GM19455 (cell line): ENCODE data around the gene LCP1.

Experiments
- ATAC-seq: cut with Tn5 transposase; IDR thresholded peaks from one replicate; pipeline ENCODE4 v1.9.1; 2021; ENCODE audit not compliant: unreplicated experiment

Gene LCP1

GRCh38 chr13:46183018-46183946, 1.3 kb upstream of the LCP1 start:
- ATAC-seq, result no peak

- no peak for ATAC-seq
These were observed 507 bp upstream of the LCP1 start for GRCh38 chr13:46182491-46182877.

- ATAC-seq, result no peak
These were observed 569 bp downstream of the LCP1 start for GRCh38 chr13:46181377-46181839.

GRCh38 chr13:46179969-46180763, 1.8 kb downstream of the LCP1 start:
- no peak for ATAC-seq

- no peak for ATAC-seq
These were observed 2.5 kb downstream of the LCP1 start for GRCh38 chr13:46179491-46179908.

- no peak for ATAC-seq
These were observed 3.2 kb downstream of the LCP1 start for GRCh38 chr13:46178821-46179220.

- no peak for ATAC-seq
These were observed 3.8 kb downstream of the LCP1 start for GRCh38 chr13:46178143-46178542.

GRCh38 chr13:46176756-46177155, 5.2 kb downstream of the LCP1 start:
- no peak for ATAC-seq

- no peak for ATAC-seq
These were observed 8.3 kb downstream of the LCP1 start for GRCh38 chr13:46173656-46174055.

- ATAC-seq, result peak; percentile 28
These were observed 9.4 kb downstream of the LCP1 start for GRCh38 chr13:46172531-46172991.

GRCh38 chr13:46171739-46172138, 10.2 kb downstream of the LCP1 start:
- no peak for ATAC-seq

- ATAC-seq, result no peak
These were observed 10.8 kb downstream of the LCP1 start for GRCh38 chr13:46171217-46171616.

GRCh38 chr13:46170687-46171086, 11.3 kb downstream of the LCP1 start:
- no peak for ATAC-seq

- ATAC-seq, result no peak
These were observed 11.7 kb downstream of the LCP1 start for GRCh38 chr13:46170268-46170667.

- no peak for ATAC-seq
These were observed 12.2 kb downstream of the LCP1 start for GRCh38 chr13:46169758-46170157.

- no peak for ATAC-seq
These were observed 13.2 kb downstream of the LCP1 start for GRCh38 chr13:46168783-46169182.

GRCh38 chr13:46168341-46168740, 13.6 kb downstream of the LCP1 start:
- no peak for ATAC-seq

GRCh38 chr13:46166947-46167610, 14.9 kb downstream of the LCP1 start:
- no peak for ATAC-seq

- no peak for ATAC-seq
These were observed 15.8 kb downstream of the LCP1 start for GRCh38 chr13:46166224-46166584.

GRCh38 chr13:46165485-46166223, 16.3 kb downstream of the LCP1 start:
- peak; percentile 41 for ATAC-seq

GRCh38 chr13:46164661-46165060, 17.3 kb downstream of the LCP1 start:
- ATAC-seq, result no peak
